GM21737 (cell line): ENCODE results near the gene ARHGDIG.
"Not testable (repeated sequence)": the region's sequence is repeated elsewhere in the genome, so short reads cannot be mapped to it uniquely, and the experiment has no call there.

Experiments
- ATAC-seq: cut with Tn5 transposase; IDR thresholded peaks from one replicate; pipeline ENCODE4 v1.9.1; 2021; ENCODE audit warnings: mild to moderate bottlenecking, moderate library complexity; ENCODE audit not compliant: unreplicated experiment

ARHGDIG gene

GRCh38 chr16:263182-263774 is 17.1 kb upstream of the ARHGDIG start:
- ATAC-seq, result no peak

- ATAC-seq, result no peak
These were observed 16.4 kb upstream of the ARHGDIG start for GRCh38 chr16:263944-264343.

GRCh38 chr16:264440-264951 is 15.9 kb upstream of the ARHGDIG start:
- ATAC-seq, result no peak

- no peak for ATAC-seq
These were observed 15.3 kb upstream of the ARHGDIG start for GRCh38 chr16:265002-265529.

- ATAC-seq, result no peak
These were observed 14.7 kb upstream of the ARHGDIG start for GRCh38 chr16:265711-266110.

- no peak for ATAC-seq
These were observed 13.9 kb upstream of the ARHGDIG start for GRCh38 chr16:266258-267164.

- ATAC-seq, result not testable (repeated sequence)
These were observed 12.8 kb upstream of the ARHGDIG start for GRCh38 chr16:267562-267961.

GRCh38 chr16:268141-269053 is 12.0 kb upstream of the ARHGDIG start:
- no peak for ATAC-seq

GRCh38 chr16:269061-269796 is 11.2 kb upstream of the ARHGDIG start:
- no peak for ATAC-seq

- ATAC-seq, result no peak
These were observed 9.8 kb upstream of the ARHGDIG start for GRCh38 chr16:270381-271255.

GRCh38 chr16:272633-273546 is 7.5 kb upstream of the ARHGDIG start:
- no peak for ATAC-seq

- no peak for ATAC-seq
These were observed 6.6 kb upstream of the ARHGDIG start for GRCh38 chr16:273547-274421.

- ATAC-seq, result no peak
These were observed 5.2 kb upstream of the ARHGDIG start for GRCh38 chr16:275041-275641.

- no peak for ATAC-seq
These were observed 4.6 kb upstream of the ARHGDIG start, which contains the start of gene RGS11 for GRCh38 chr16:275786-276232. TSS of gene RGS11 (minus strand) at chr16:275944. CDS start at chr16:275911, 33 bp downstream.

GRCh38 chr16:276426-277077 is 3.8 kb upstream of the ARHGDIG start:
- no peak for ATAC-seq

- no peak for ATAC-seq
These were observed 1.5 kb upstream of the ARHGDIG start for GRCh38 chr16:278863-279366.
